ENCODE data around the gene CNOT6. TPM values are rescaled to one million over a fixed set of nuclear protein-coding genes. Genes with fewer than 3 reads are reported as not detected.
"Not testable (repeated sequence)": the region's sequence is repeated elsewhere in the genome, so short reads cannot be mapped to it uniquely, and the experiment has no call there.

The CNOT6 gene
- 49.6 TPM for polyA plus RNA-seq (2013, experiment 1 of 4)
- 44.2 TPM for polyA plus RNA-seq (2013, experiment 2 of 4)
- 31.9 TPM for polyA plus RNA-seq (2013, experiment 3 of 4)
- polyA plus RNA-seq (2013, experiment 4 of 4), result 34.6 TPM

- Histone ChIP-seq H3K9me3 (ENCODE audit: control insufficient read depth, low read length) (no peaks in the 10 kb centered on the region), H3K4me3 (ENCODE audit: insufficient read depth, low read depth, low read length) (peak within 1 kb of the TSS; percentile 94), H3K36me3 (ENCODE audit: control insufficient read depth, insufficient read depth, low read length) (no peaks in the 10 kb centered on the region), H3K27ac (ENCODE audit: insufficient read depth, low read depth, low read length, poor library complexity, severe bottlenecking) (peak within 1 kb of the TSS; percentile 97), H3K27me3 (ENCODE audit: control insufficient read depth, insufficient read depth, low read length, poor library complexity, severe bottlenecking) (no peaks in the 10 kb centered on the region), H3K4me1 (ENCODE audit: control insufficient read depth, insufficient read depth, low read length) (peaks cover 12% of the 10 kb centered on the region)
- WGBS, 2 experiments, result 1% methylated on average over 56 of the region's 56 CpGs
Observed at GRCh38 chr5:180494060-180494509, at the start of gene CNOT6. TSS of gene CNOT6 (plus strand) at chr5:180494379. CDS start at chr5:180529277, 34,898 bp downstream.

- 94 to 96% methylated on average over 2 of the region's 2 CpGs for whole genome bisulfite sequencing, 2 experiments
Observed at GRCh38 chr5:180454752-180455151, 39.4 kb upstream of the CNOT6 start.

GRCh38 chr5:180455872-180456271 lies 38.3 kb upstream of the CNOT6 start:
- Histone ChIP-seq H3K36me3 (ENCODE audit: control insufficient read depth, insufficient read depth, low read length) (no peaks in the 10 kb centered on the region), H3K9me3 (ENCODE audit: control insufficient read depth, low read length) (no peaks in the 10 kb centered on the region), H3K4me3 (ENCODE audit: insufficient read depth, low read depth, low read length) (no peak overlapping the region), H3K27me3 (ENCODE audit: control insufficient read depth, insufficient read depth, low read length, poor library complexity, severe bottlenecking) (no peaks in the 10 kb centered on the region), H3K4me1 (ENCODE audit: control insufficient read depth, insufficient read depth, low read length) (no peaks in the 10 kb centered on the region), H3K27ac (ENCODE audit: insufficient read depth, low read depth, low read length, poor library complexity, severe bottlenecking) (no peak overlapping the region)
- WGBS, 2 experiments, result 81 to 93% methylated on average over 1 of the region's 1 CpG

More at GRCh38 chr5:180454752-180455151, 39.4 kb upstream of the CNOT6 start:
- H3K4me1 ChIP-seq (ENCODE audit: control insufficient read depth, insufficient read depth, low read length), result no peaks in the 10 kb centered on the region
- H3K36me3 ChIP-seq (ENCODE audit: control insufficient read depth, insufficient read depth, low read length), result no peaks in the 10 kb centered on the region
- H3K27me3 ChIP-seq (ENCODE audit: control insufficient read depth, insufficient read depth, low read length, poor library complexity, severe bottlenecking), result no peaks in the 10 kb centered on the region
- no peak overlapping the region for H3K4me3 ChIP-seq (ENCODE audit: insufficient read depth, low read depth, low read length)
- H3K9me3 ChIP-seq (ENCODE audit: control insufficient read depth, low read length), result no peaks in the 10 kb centered on the region
- H3K27ac ChIP-seq (ENCODE audit: insufficient read depth, low read depth, low read length, poor library complexity, severe bottlenecking), result no peak overlapping the region

GRCh38 chr5:180456792-180457191 lies 37.4 kb upstream of the CNOT6 start:
- H3K27me3 ChIP-seq (ENCODE audit: control insufficient read depth, insufficient read depth, low read length, poor library complexity, severe bottlenecking), result no peaks in the 10 kb centered on the region
- WGBS, 2 experiments, result 91 to 94% methylated on average over 2 of the region's 3 CpGs
- no peak overlapping the region for H3K27ac ChIP-seq (ENCODE audit: insufficient read depth, low read depth, low read length, poor library complexity, severe bottlenecking)

GRCh38 chr5:180458852-180459673 lies 35.1 kb upstream of the CNOT6 start:
- WGBS, 2 experiments, result 95 to 96% methylated on average over 61 of the region's 61 CpGs
- H3K27ac ChIP-seq (ENCODE audit: insufficient read depth, low read depth, low read length, poor library complexity, severe bottlenecking); H3K27me3 ChIP-seq (ENCODE audit: control insufficient read depth, insufficient read depth, low read length, poor library complexity, severe bottlenecking); H3K4me1 ChIP-seq (ENCODE audit: control insufficient read depth, insufficient read depth, low read length); H3K9me3 ChIP-seq (ENCODE audit: control insufficient read depth, low read length); H3K36me3 ChIP-seq (ENCODE audit: control insufficient read depth, insufficient read depth, low read length); H3K4me3 ChIP-seq (ENCODE audit: insufficient read depth, low read depth, low read length): not testable (repeated sequence)

More at GRCh38 chr5:180456792-180457191, 37.4 kb upstream of the CNOT6 start:
- Histone ChIP-seq H3K4me3 (ENCODE audit: insufficient read depth, low read depth, low read length) (no peak overlapping the region), H3K4me1 (ENCODE audit: control insufficient read depth, insufficient read depth, low read length) (no peaks in the 10 kb centered on the region), H3K9me3 (ENCODE audit: control insufficient read depth, low read length) (no peaks in the 10 kb centered on the region), H3K36me3 (ENCODE audit: control insufficient read depth, insufficient read depth, low read length) (no peaks in the 10 kb centered on the region)

GRCh38 chr5:180459674-180460142 lies 34.5 kb upstream of the CNOT6 start:
- WGBS, 2 experiments, result 93 to 96% methylated on average over 14 of the region's 14 CpGs

GRCh38 chr5:180460834-180461233 lies 33.3 kb upstream of the CNOT6 start:
- Histone ChIP-seq H3K27me3 (ENCODE audit: control insufficient read depth, insufficient read depth, low read length, poor library complexity, severe bottlenecking) (no peaks in the 10 kb centered on the region), H3K27ac (ENCODE audit: insufficient read depth, low read depth, low read length, poor library complexity, severe bottlenecking) (no peak overlapping the region), H3K36me3 (ENCODE audit: control insufficient read depth, insufficient read depth, low read length) (no peaks in the 10 kb centered on the region), H3K4me3 (ENCODE audit: insufficient read depth, low read depth, low read length) (no peak overlapping the region), H3K4me1 (ENCODE audit: control insufficient read depth, insufficient read depth, low read length) (no peaks in the 10 kb centered on the region), H3K9me3 (ENCODE audit: control insufficient read depth, low read length) (no peaks in the 10 kb centered on the region)
- WGBS, 2 experiments, result 94 to 95% methylated on average over 10 of the region's 10 CpGs

More at GRCh38 chr5:180459674-180460142, 34.5 kb upstream of the CNOT6 start:
- H3K36me3 ChIP-seq (ENCODE audit: control insufficient read depth, insufficient read depth, low read length); H3K27me3 ChIP-seq (ENCODE audit: control insufficient read depth, insufficient read depth, low read length, poor library complexity, severe bottlenecking); H3K4me1 ChIP-seq (ENCODE audit: control insufficient read depth, insufficient read depth, low read length); H3K4me3 ChIP-seq (ENCODE audit: insufficient read depth, low read depth, low read length); H3K9me3 ChIP-seq (ENCODE audit: control insufficient read depth, low read length); H3K27ac ChIP-seq (ENCODE audit: insufficient read depth, low read depth, low read length, poor library complexity, severe bottlenecking): not testable (repeated sequence)

GRCh38 chr5:180461303-180461702 lies 32.9 kb upstream of the CNOT6 start:
- no peak overlapping the region for H3K4me3 ChIP-seq (ENCODE audit: insufficient read depth, low read depth, low read length)
- no peaks in the 10 kb centered on the region for H3K4me1 ChIP-seq (ENCODE audit: control insufficient read depth, insufficient read depth, low read length)
- H3K27ac ChIP-seq (ENCODE audit: insufficient read depth, low read depth, low read length, poor library complexity, severe bottlenecking), result no peak overlapping the region
- H3K9me3 ChIP-seq (ENCODE audit: control insufficient read depth, low read length), result no peaks in the 10 kb centered on the region
- no peaks in the 10 kb centered on the region for H3K36me3 ChIP-seq (ENCODE audit: control insufficient read depth, insufficient read depth, low read length)
- no peaks in the 10 kb centered on the region for H3K27me3 ChIP-seq (ENCODE audit: control insufficient read depth, insufficient read depth, low read length, poor library complexity, severe bottlenecking)
- 88 to 89% methylated on average over 9 of the region's 9 CpGs for WGBS, 2 experiments

GRCh38 chr5:180463216-180463900 lies 30.8 kb upstream of the CNOT6 start:
- no peaks in the 10 kb centered on the region for H3K27me3 ChIP-seq (ENCODE audit: control insufficient read depth, insufficient read depth, low read length, poor library complexity, severe bottlenecking)
- H3K4me3 ChIP-seq (ENCODE audit: insufficient read depth, low read depth, low read length), result no peak overlapping the region
- no peaks in the 10 kb centered on the region for H3K9me3 ChIP-seq (ENCODE audit: control insufficient read depth, low read length)
- H3K27ac ChIP-seq (ENCODE audit: insufficient read depth, low read depth, low read length, poor library complexity, severe bottlenecking), result no peak overlapping the region
- no peaks in the 10 kb centered on the region for H3K4me1 ChIP-seq (ENCODE audit: control insufficient read depth, insufficient read depth, low read length)
- H3K36me3 ChIP-seq (ENCODE audit: control insufficient read depth, insufficient read depth, low read length), result no peaks in the 10 kb centered on the region
- 74 to 75% methylated on average over 8 of the region's 8 CpGs for WGBS, 2 experiments
